AG09309 (cell line): ENCODE results near the gene KRT7.

Experiments
- DNase-seq: peaks from one replicate; pipeline ENCODE4 v3.0.0-alpha.2; 2010; ENCODE audit warnings: low read depth
- H3K4me3 ChIP-seq: 2 replicates; pipeline ENCODE4 v1.5.1; 2011; ENCODE audit warnings: mild to moderate bottlenecking, low read depth, low read length, moderate library complexity; ENCODE audit not compliant: control insufficient read depth
- CTCF ChIP-seq: IDR thresholded peaks from 2 replicates; pipeline ENCODE4 v1.5.1; 2011; ENCODE audit warnings: mild to moderate bottlenecking, low read depth, low read length, inconsistent platforms; ENCODE audit not compliant: insufficient read depth, control insufficient read depth; ENCODE audit errors: missing control alignments

KRT7 gene

GRCh38 chr12:52212701-52213563, 20.1 kb upstream of the KRT7 start:
- H3K4me3 ChIP-seq = no peak overlapping the region
- DNase-seq = no peak
- TF ChIP-seq CTCF = no peak

GRCh38 chr12:52213564-52214420, 19.3 kb upstream of the KRT7 start:
- DNase-seq = no peak
- no peak overlapping the region for H3K4me3 ChIP-seq
- TF ChIP-seq CTCF = peak; percentile 100

GRCh38 chr12:52214421-52214802, 18.6 kb upstream of the KRT7 start:
- TF ChIP-seq CTCF = no peak
- H3K4me3 ChIP-seq = no peak overlapping the region
- no peak for DNase-seq

- TF ChIP-seq CTCF = no peak
- DNase-seq = no peak
- H3K4me3 ChIP-seq = no peak overlapping the region
Measured at GRCh38 chr12:52215587-52216031, 17.4 kb upstream of the KRT7 start.

GRCh38 chr12:52216100-52216499, 16.9 kb upstream of the KRT7 start:
- no peak for DNase-seq
- H3K4me3 ChIP-seq = no peak overlapping the region
- no peak for TF ChIP-seq CTCF

GRCh38 chr12:52216807-52217206, 16.2 kb upstream of the KRT7 start:
- H3K4me3 ChIP-seq = no peak overlapping the region
- no peak for TF ChIP-seq CTCF
- DNase-seq = no peak
